ENCODE results near the gene CTNNA1.

DNA sequence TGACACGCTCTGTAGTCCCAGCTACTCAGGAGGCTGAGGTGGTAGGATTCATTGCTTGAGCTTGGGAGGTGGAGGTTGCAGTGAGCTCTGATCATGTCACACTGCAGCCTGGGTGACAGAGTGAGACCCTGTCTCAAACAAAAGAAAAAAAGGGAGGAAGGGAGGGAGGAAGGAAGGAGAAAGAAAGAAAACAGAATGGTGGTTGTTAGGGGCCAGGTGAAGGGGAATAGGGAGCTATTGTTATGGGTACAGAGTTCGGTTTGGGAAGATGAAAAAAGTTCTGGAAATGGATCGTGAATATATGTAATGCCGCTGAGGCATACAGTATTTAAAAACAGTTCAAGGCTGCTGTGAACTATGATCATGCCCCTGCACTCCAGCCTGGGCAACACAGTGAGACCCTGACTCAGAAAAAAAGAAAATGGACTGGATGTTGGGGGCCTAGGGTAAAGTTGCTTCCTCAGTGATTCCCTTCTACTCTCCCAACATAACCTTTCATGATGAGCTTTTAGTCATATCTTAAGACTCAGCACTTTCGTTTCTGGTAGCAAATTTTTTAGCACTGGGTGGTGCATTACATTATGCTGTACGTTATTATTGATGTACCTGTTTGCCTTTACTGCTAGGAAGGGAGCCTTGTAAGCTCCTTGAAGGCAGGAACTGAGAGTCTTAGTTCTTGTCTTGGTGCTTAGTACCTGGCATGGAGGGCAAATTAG, 4.0 kb downstream of the CTNNA1 start:
- TF ChIP-seq, protein P1, sequence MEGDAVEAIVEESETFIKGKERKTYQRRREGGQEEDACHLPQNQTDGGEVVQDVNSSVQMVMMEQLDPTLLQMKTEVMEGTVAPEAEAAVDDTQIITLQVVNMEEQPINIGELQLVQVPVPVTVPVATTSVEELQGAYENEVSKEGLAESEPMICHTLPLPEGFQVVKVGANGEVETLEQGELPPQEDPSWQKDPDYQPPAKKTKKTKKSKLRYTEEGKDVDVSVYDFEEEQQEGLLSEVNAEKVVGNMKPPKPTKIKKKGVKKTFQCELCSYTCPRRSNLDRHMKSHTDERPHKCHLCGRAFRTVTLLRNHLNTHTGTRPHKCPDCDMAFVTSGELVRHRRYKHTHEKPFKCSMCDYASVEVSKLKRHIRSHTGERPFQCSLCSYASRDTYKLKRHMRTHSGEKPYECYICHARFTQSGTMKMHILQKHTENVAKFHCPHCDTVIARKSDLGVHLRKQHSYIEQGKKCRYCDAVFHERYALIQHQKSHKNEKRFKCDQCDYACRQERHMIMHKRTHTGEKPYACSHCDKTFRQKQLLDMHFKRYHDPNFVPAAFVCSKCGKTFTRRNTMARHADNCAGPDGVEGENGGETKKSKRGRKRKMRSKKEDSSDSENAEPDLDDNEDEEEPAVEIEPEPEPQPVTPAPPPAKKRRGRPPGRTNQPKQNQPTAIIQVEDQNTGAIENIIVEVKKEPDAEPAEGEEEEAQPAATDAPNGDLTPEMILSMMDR (IDR thresholded peaks at IDR 0.05 in 4 of 5, conservative IDR thresholded peaks at IDR 0.05 in 1 of 5): no peak
- no peak for TF ChIP-seq POLR2A (IDR thresholded peaks at IDR 0.05)
